Head of caudate nucleus (tissue), 42 donors: Measurements from ENCODE around the gene RBP7.

Experiments used
- DNase-seq, 42 donors: peaks; one replicate each; pipeline versions ENCODE4 v3.0.0 to v3.0.0-alpha.2; 2020 to 2021; ENCODE audit warnings: mixed read lengths in 7 of 42
- intact Hi-C: fragments of 100-400 bp; cut with DNase I; formaldehyde crosslinking; loops from one replicate; pipeline ENCODE4 v1.15.0; 2022

RBP7 gene

GRCh38 chr1:10060311-10061100, 63.5 kb downstream of the RBP7 start:
- intact Hi-C loops = no loop called here
- DNase-seq = peak in 1 of 42 donors; percentile 7

- DNase-seq = no peak
- intact Hi-C loops = no loop called here
Measured at GRCh38 chr1:10061276-10061675, 64.2 kb downstream of the RBP7 start.

- intact Hi-C loops = no loop called here
- peak in 1 of 42 donors; percentile 14 for DNase-seq
Measured at GRCh38 chr1:10063878-10064277, 66.8 kb downstream of the RBP7 start.

GRCh38 chr1:10064416-10065343, 67.7 kb downstream of the RBP7 start:
- DNase-seq = peak in 1 of 42 donors; percentile 8

GRCh38 chr1:10065344-10065685, 68.3 kb downstream of the RBP7 start:
- intact Hi-C loops = no loop called here
- DNase-seq = peak in 32 of 42 donors; percentile 13 to 81 (median 40)

More at GRCh38 chr1:10064416-10065343, 67.7 kb downstream of the RBP7 start:
- intact Hi-C loops = no loop called here
